Erythroblast (primary cell): ENCODE results near the gene KCNT1.

ENCODE experiments used
- GATA1 ChIP-seq: IDR thresholded peaks from 2 replicates; pipeline ENCODE4 v1.6.1; 2011; ENCODE audit warnings: low read depth, mild to moderate bottlenecking, control low read depth, low read length, moderate library complexity
- POLR2A ChIP-seq: IDR thresholded peaks from 2 replicates; pipeline ENCODE4 v1.6.1; 2011; ENCODE audit warnings: mild to moderate bottlenecking, low read length

GRCh38 chr9:135818718-135819475 lies 116.9 kb downstream of the KCNT1 start:
- TF ChIP-seq POLR2A (no peak), GATA1 (no peak)
